SK-N-SH (cell line): ENCODE results near the gene BLVRA. TPM values are rescaled to one million over a fixed set of nuclear protein-coding genes. Genes with fewer than 3 reads are reported as not detected.
"Not testable (repeated sequence)": the region's sequence is repeated elsewhere in the genome, so short reads cannot be mapped to it uniquely, and the experiment has no call there.

Source experiments
- CTCF ChIA-PET: fragments of 300-600, 350-600 bp; formaldehyde crosslinking; extraction: SDS; loops from one replicate; lab custom pipeline; 2021; lab: Yijun Ruan, JAX
- POLR2A ChIA-PET: fragments of 350-600 bp; sonication (Branson Sonifier 250); formaldehyde crosslinking; extraction: SDS; loops from one replicate; lab custom pipeline; 2020; ENCODE audit warnings: antibody characterized with exemption, inconsistent platforms; lab: Yijun Ruan, JAX
- DNase-seq: peaks from one replicate; pipeline ENCODE4 v3.0.0; 2012
- H2AFZ ChIP-seq: fragments of 200-600 bp; sonication (generic); 2 replicates; pipeline ENCODE4 v1.8.1; 2016; ENCODE audit warnings: antibody characterized with exemption, mild to moderate bottlenecking, low read depth
- H3F3A ChIP-seq: fragments of 200-600 bp; sonication (generic); replicated peaks from 2 replicates; pipeline ENCODE3; 2016; ENCODE audit warnings: antibody characterized with exemption, mild to moderate bottlenecking; ENCODE audit not compliant: insufficient read depth
- H3K27ac ChIP-seq, 2 experiments: fragments of 200-500 bp in 1 of 2; fragments of 200-600 bp in 1 of 2; sonication (Bioruptor generic) in 1 of 2; sonication (generic), shearing (Covaris generic) in 1 of 2; 2 replicates each; pipeline versions ENCODE4 v1.5.1 to v1.6.1; 2014 to 2016; ENCODE audit warnings: low read depth in 2 of 2, inconsistent platforms in 1 of 2, low read length in 1 of 2, mild to moderate bottlenecking in 1 of 2, mixed read lengths in 1 of 2
- H3K27me3 ChIP-seq: fragments of 200-600 bp; sonication (generic), shearing (Covaris generic); 2 replicates; pipeline ENCODE4 v1.6.1; 2016; ENCODE audit warnings: mixed run types; ENCODE audit not compliant: insufficient read depth
- H3K36me3 ChIP-seq, 2 experiments: fragments of 200-500 bp in 1 of 2; fragments of 200-600 bp in 1 of 2; sonication (Bioruptor generic) in 1 of 2; sonication (generic) in 1 of 2; replicated peaks in 1 of 2; 2 replicates each; pipeline versions ENCODE3 to v1.5.1; 2014 to 2016; ENCODE audit warnings: low read length in 1 of 2, mild to moderate bottlenecking in 1 of 2; ENCODE audit not compliant: insufficient read depth in 2 of 2, control insufficient read depth in 1 of 2
- H3K4me1 ChIP-seq, 2 experiments: fragments of 200-500 bp in 1 of 2; fragments of 200-600 bp in 1 of 2; sonication (Bioruptor generic) in 1 of 2; sonication (generic), shearing (Covaris generic) in 1 of 2; 2 replicates each; pipeline versions ENCODE4 v1.5.1 to v1.6.1; 2014 to 2016; ENCODE audit warnings: low read depth in 1 of 2, low read length in 1 of 2, mixed run types in 1 of 2; ENCODE audit not compliant: insufficient read depth in 2 of 2, control insufficient read depth in 1 of 2
- H3K4me2 ChIP-seq: fragments of 200-600 bp; sonication (generic), shearing (Covaris generic); 2 replicates; pipeline ENCODE4 v1.6.1; 2017; ENCODE audit warnings: mixed run types
- H3K4me3 ChIP-seq, 2 experiments: fragments of 200-500 bp in 1 of 2; fragments of 200-600 bp in 1 of 2; sonication (Bioruptor generic) in 1 of 2; sonication (generic), shearing (Covaris generic) in 1 of 2; 2 replicates each; pipeline versions ENCODE4 v1.5.1 to v1.8.1; 2014 to 2016; ENCODE audit warnings: low read depth in 2 of 2, inconsistent platforms in 1 of 2, low read length in 1 of 2, mild to moderate bottlenecking in 1 of 2, mixed read lengths in 1 of 2, moderate library complexity in 1 of 2
- H3K79me2 ChIP-seq: fragments of 200-600 bp; sonication (generic); 2 replicates; pipeline ENCODE4 v1.8.1; 2017; ENCODE audit warnings: mild to moderate bottlenecking; ENCODE audit not compliant: insufficient read depth
- H3K9ac ChIP-seq: fragments of 200-600 bp; sonication (generic); 2 replicates; pipeline ENCODE4 v1.6.1; 2017; ENCODE audit warnings: mixed run types
- H3K9me2 ChIP-seq: fragments of 200-600 bp; sonication (generic); 2 replicates; pipeline ENCODE4 v1.6.1; 2017; ENCODE audit warnings: mixed run types
- H3K9me3 ChIP-seq: fragments of 200-600 bp; sonication (generic); 2 replicates; pipeline ENCODE4 v1.6.1; 2017; ENCODE audit warnings: mixed run types, mild to moderate bottlenecking, moderate library complexity
- H4K20me1 ChIP-seq: fragments of 200-600 bp; sonication (generic); 2 replicates; pipeline ENCODE4 v1.6.1; 2017; ENCODE audit warnings: mild to moderate bottlenecking, mixed run types; ENCODE audit not compliant: insufficient read depth
- EP300 ChIP-seq, 2 experiments: IDR thresholded peaks; 2 replicates each; pipeline versions ENCODE4 v1.4.0 to v1.6.1; 2012; ENCODE audit warnings: borderline replicate concordance in 1 of 2, low read depth in 1 of 2, low read length in 1 of 2
- FOXJ3 ChIP-seq: sonication (generic); formaldehyde crosslinking; IDR thresholded peaks from 2 replicates; pipeline ENCODE4 v1.5.1; 2020; ENCODE audit warnings: mild to moderate bottlenecking, missing genetic modification reagents
- MXI1 ChIP-seq: IDR thresholded peaks from 2 replicates; pipeline ENCODE4 v1.6.1; 2012; ENCODE audit warnings: mild to moderate bottlenecking, low read depth, low read length, improper control_type of control experiment
- NRF1 ChIP-seq: IDR thresholded peaks from 2 replicates; pipeline ENCODE4 v1.6.1; 2012; ENCODE audit warnings: low read depth, mild to moderate bottlenecking, low read length
- RAD21 ChIP-seq: IDR thresholded peaks from 2 replicates; pipeline ENCODE4 v1.6.1; 2012; ENCODE audit warnings: mild to moderate bottlenecking, low read length
- RXRA ChIP-seq: IDR thresholded peaks from 2 replicates; pipeline ENCODE4 v1.4.0; 2012; ENCODE audit warnings: low read depth, mild to moderate bottlenecking, borderline replicate concordance
- SIN3A ChIP-seq: IDR thresholded peaks from 2 replicates; pipeline ENCODE4 v1.6.1; 2012; ENCODE audit warnings: low read depth, mild to moderate bottlenecking, low read length, moderate library complexity, borderline replicate concordance
- SMC3 ChIP-seq: IDR thresholded peaks from 2 replicates; pipeline ENCODE4 v1.6.1; 2012; ENCODE audit warnings: low read depth, low read length, improper control_type of control experiment
- TCF12 ChIP-seq: IDR thresholded peaks from 2 replicates; pipeline ENCODE4 v1.4.0; 2012
- WGBS: methylation state at CpG from one replicate; pipeline ENCODE4 v1.1.6; 2017; ENCODE audit warnings: low lambda C conversion rate; 5-methylcytosine and 5-hydroxymethylcytosine counted together
- polyA plus RNA-seq, 3 experiments: library from polyadenylated mRNA; depleted of rRNA; stranded (reverse); fragments of >200 nt; gene quantifications; 2 replicates each; pipeline ENCODE4 v1.2.3, GENCODE V29; 2012
- TF ChIP-seq, protein P1 (sequence below): IDR thresholded peaks from 2 replicates; pipeline ENCODE4 v1.4.0; 2012; ENCODE audit warnings: low read depth
- TF ChIP-seq, protein P2 (sequence below): IDR thresholded peaks from 2 replicates; pipeline ENCODE4; 2012
- TF ChIP-seq, protein P3 (sequence below): fragments of 200-600 bp; sonication (generic); IDR thresholded peaks from 2 replicates; pipeline ENCODE4 v1.6.1; 2017; ENCODE audit warnings: antibody characterized with exemption, mild to moderate bottlenecking, moderate library complexity
- TF ChIP-seq, protein P4 (sequence below): IDR thresholded peaks from 2 replicates; pipeline ENCODE4 v1.4.0; 2012; ENCODE audit warnings: low read depth, borderline replicate concordance

Gene BLVRA
- polyA plus RNA-seq, 1 of the 3 experiments (the other 2 are of a cell fraction) = 123 TPM

DNA sequence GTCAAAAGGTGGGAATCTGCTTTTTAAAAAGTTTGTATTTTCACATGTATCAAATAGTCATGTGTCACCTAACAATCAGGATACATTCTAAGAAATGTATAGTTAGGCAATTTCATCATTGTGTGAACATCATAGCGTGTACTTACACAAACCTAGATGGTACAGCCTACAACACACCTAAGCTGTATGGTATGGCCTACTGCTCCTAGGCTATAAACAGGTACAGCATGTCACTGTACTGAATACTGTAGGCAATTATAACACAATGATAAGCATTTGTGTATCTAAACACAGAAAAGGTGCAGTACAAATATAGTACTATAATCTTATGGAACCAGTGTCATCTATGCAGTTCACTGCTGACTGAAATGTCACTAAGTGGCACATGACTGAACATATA, 47.0 kb upstream of the BLVRA start (continued):
- TF ChIP-seq, protein P1, sequence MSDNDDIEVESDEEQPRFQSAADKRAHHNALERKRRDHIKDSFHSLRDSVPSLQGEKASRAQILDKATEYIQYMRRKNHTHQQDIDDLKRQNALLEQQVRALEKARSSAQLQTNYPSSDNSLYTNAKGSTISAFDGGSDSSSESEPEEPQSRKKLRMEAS = no peak
- TF ChIP-seq, all 33 proteins: peak for 0

DNA sequence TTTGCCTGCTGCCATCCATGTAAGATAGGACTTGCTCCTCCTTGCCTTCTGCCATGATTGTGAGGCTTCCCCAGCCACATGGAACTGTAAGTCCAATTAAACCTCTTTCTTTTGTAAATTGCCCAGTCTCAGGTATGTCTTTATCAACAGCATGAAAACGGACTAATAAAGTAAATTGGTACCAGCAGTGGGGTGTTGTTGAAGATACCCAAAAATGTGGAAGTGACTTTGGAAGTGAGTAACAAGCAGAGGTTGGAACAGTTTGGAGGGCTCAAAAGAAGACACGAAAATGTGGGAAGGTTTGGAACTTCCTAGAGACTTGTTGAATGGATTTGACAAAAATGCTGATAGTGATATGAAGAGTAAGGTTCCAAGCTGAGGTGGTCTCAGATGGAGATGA, 42.5 kb upstream of the BLVRA start:
- H3K4me1 ChIP-seq, H3K27ac ChIP-seq, POLR2A ChIA-PET, H3K9me3 ChIP-seq, H3K27me3 ChIP-seq, H3K36me3 ChIP-seq, H3K4me3 ChIP-seq, H2AFZ ChIP-seq, H3K9ac ChIP-seq, DNase-seq, H3K9me2 ChIP-seq, H3F3A ChIP-seq, H4K20me1 ChIP-seq, H3K4me2 ChIP-seq: not testable (repeated sequence)
- CTCF ChIA-PET = interaction anchor here (8.8 kb wide), 1 partner anchor 132 kb away, joined by 144 read pairs; the partner anchor contains the start of gene STK17A
- WGBS = 90% methylated on average over 2 of the region's 2 CpGs
- peaks cover 95% of the 10 kb centered on the region for H3K79me2 ChIP-seq

DNA sequence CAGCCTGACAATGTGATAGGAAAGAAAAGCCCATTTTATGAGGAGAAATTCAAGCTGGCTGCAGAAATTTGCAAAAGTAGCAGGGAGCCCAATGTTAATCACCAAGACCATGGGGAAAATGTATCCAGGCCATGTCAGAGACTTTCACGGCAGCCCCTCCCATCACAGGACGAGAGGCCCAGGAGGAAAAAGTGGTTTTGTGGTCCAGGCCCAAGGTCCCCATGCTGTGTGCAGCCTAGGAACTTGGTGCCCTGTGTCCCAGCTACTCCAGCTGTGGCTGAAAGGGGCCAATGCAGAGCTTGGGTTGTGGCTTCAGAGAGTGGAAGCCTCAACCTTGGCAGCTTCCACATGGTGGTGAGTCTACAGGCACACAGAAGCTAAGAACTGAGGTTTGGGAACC, 41.9 kb upstream of the BLVRA start:
- WGBS = 89% methylated on average over 2 of the region's 2 CpGs
- Histone ChIP-seq H3K27me3 (no peaks in the 10 kb centered on the region), H3F3A (no peaks in the 10 kb centered on the region), H3K4me2 (no peak overlapping the region), H3K9ac (no peak overlapping the region), H3K9me2 (no peaks in the 10 kb centered on the region), H3K4me1 (no peaks in the 10 kb centered on the region; a peak in 1 of 4 replicates), H3K79me2 (peaks cover 93% of the 10 kb centered on the region), H2AFZ (no peak overlapping the region), H3K36me3 (peaks cover 0 to 3% of the 10 kb centered on the region in 2 experiments), H3K9me3 (no peaks in the 10 kb centered on the region), H3K27ac (no peak overlapping the region), H3K4me3 (no peak overlapping the region), H4K20me1 (no peaks in the 10 kb centered on the region; the same call in 1 of the 2 replicates)
- POLR2A ChIA-PET = interaction anchor here (1.0 kb wide), 1 partner anchor 13 kb away, joined by 3 read pairs; the partner anchor contains the start of gene COA1
- TF ChIP-seq TCF12 (no peak), FOXJ3 (no peak), RXRA (no peak), RAD21 (no peak), SIN3A (no peak)
- no peak for DNase-seq
- CTCF ChIA-PET = interaction anchor here (1.1 to 8.8 kb wide), 2 partner anchors 122 to 133 kb away, joined by 5 to 144 read pairs; partner anchors contain the start of gene STK17A

DNA sequence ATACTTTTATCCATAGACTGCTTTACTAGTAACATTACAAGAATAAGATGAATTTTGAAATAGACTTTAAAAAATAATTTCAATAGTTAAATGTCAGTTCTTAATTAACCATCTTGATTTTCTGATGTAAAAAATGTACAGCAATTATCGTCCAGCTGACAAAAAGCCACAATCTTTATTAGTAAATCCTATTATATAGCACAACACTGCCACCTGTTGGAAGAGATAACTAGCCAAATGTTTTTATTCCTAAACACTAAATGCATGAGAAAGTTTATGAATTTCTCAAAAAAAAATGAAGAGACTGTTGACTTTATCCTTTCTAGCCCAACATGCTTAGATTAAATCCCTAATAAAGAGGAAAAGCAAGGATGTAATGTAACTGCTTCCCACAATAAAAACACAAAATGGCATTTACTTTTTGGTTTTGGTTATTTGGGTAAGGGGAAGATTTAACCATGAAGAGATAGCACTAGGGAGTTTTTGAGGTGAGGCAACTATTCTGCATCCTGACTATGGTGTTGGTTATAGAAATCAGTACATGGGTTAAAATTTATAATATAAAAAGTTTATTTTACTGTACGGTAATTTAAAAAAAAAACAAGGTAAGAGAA, 37.2 kb upstream of the BLVRA start:
- no peaks in the 10 kb centered on the region; the same call in 1 of the 2 replicates for H4K20me1 ChIP-seq
- no peaks in the 10 kb centered on the region for H3K27me3 ChIP-seq
- TF ChIP-seq, protein P2, sequence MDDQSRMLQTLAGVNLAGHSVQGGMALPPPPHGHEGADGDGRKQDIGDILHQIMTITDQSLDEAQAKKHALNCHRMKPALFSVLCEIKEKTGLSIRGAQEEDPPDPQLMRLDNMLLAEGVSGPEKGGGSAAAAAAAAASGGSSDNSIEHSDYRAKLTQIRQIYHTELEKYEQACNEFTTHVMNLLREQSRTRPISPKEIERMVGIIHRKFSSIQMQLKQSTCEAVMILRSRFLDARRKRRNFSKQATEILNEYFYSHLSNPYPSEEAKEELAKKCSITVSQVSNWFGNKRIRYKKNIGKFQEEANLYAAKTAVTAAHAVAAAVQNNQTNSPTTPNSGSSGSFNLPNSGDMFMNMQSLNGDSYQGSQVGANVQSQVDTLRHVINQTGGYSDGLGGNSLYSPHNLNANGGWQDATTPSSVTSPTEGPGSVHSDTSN = no peak
- TF ChIP-seq SMC3 (peak; percentile 48), RAD21 (peak; percentile 79), MXI1 (no peak), EP300 (IDR thresholded peaks at IDR 0.05; ENCODE audit: borderline replicate concordance in 1 of 2, low read depth in 1 of 2, low read length in 1 of 2) (no peak), RXRA (no peak), NRF1 (no peak)
- TF ChIP-seq, protein P3, sequence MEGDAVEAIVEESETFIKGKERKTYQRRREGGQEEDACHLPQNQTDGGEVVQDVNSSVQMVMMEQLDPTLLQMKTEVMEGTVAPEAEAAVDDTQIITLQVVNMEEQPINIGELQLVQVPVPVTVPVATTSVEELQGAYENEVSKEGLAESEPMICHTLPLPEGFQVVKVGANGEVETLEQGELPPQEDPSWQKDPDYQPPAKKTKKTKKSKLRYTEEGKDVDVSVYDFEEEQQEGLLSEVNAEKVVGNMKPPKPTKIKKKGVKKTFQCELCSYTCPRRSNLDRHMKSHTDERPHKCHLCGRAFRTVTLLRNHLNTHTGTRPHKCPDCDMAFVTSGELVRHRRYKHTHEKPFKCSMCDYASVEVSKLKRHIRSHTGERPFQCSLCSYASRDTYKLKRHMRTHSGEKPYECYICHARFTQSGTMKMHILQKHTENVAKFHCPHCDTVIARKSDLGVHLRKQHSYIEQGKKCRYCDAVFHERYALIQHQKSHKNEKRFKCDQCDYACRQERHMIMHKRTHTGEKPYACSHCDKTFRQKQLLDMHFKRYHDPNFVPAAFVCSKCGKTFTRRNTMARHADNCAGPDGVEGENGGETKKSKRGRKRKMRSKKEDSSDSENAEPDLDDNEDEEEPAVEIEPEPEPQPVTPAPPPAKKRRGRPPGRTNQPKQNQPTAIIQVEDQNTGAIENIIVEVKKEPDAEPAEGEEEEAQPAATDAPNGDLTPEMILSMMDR = peak; percentile 99
- TF ChIP-seq, protein P4, sequence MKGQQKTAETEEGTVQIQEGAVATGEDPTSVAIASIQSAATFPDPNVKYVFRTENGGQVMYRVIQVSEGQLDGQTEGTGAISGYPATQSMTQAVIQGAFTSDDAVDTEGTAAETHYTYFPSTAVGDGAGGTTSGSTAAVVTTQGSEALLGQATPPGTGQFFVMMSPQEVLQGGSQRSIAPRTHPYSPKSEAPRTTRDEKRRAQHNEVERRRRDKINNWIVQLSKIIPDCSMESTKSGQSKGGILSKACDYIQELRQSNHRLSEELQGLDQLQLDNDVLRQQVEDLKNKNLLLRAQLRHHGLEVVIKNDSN = no peak
- no peaks in the 10 kb centered on the region for H3K9me3 ChIP-seq
- H3K4me3 ChIP-seq = no peak overlapping the region; a peak in 1 of 4 replicates
- no peaks in the 10 kb centered on the region; a peak in 1 of 4 replicates for H3K4me1 ChIP-seq
- ChIA-PET CTCF (interaction anchor here (0.6 to 8.8 kb wide), 38 partner anchors 9 to 789 kb away, joined by 3 to 144 read pairs (median 4); partner anchors contain the start of genes COA1, MRPL32, PSMA2 and STK17A), POLR2A (interaction anchor here (1.6 kb wide), 1 partner anchor 139 kb away, joined by 3 read pairs; the partner anchor contains the start of gene STK17A)
- no peaks in the 10 kb centered on the region for H3K9me2 ChIP-seq
- H3K79me2 ChIP-seq = peaks cover 97% of the 10 kb centered on the region
- no peak overlapping the region; a peak in 1 of 4 replicates for H3K27ac ChIP-seq
- 50% methylated on average over 2 of the region's 2 CpGs for WGBS
- no peak overlapping the region for H2AFZ ChIP-seq
- no peak overlapping the region for H3K4me2 ChIP-seq
- H3K36me3 ChIP-seq = no peaks in the 10 kb centered on the region
- no peak overlapping the region for H3K9ac ChIP-seq
- DNase-seq = peak; percentile 45
- no peaks in the 10 kb centered on the region for H3F3A ChIP-seq
